Osteoblast (primary cell): Measurements from ENCODE around the gene RUVBL1. TPM values are rescaled to one million over a fixed set of nuclear protein-coding genes. Genes with fewer than 3 reads are reported as not detected.

Experiments
- DNase-seq: peaks from one replicate; pipeline ENCODE4 v3.0.0; 2011; ENCODE audit warnings: low spot score, mixed read lengths; ENCODE audit not compliant: insufficient read length; ENCODE audit errors: missing footprints
- H2AFZ ChIP-seq: 2 replicates; pipeline ENCODE4 v1.6.0; 2011; ENCODE audit warnings: mild to moderate bottlenecking, low read length
- H3K27ac ChIP-seq: 2 replicates; pipeline ENCODE4 v1.5.1; 2011; ENCODE audit warnings: mild to moderate bottlenecking, low read depth, low read length, moderate library complexity
- H3K27me3 ChIP-seq: 2 replicates; pipeline ENCODE4 v1.6.0; 2012; ENCODE audit warnings: mild to moderate bottlenecking, control low read depth, inconsistent platforms, low read length, moderate library complexity; ENCODE audit not compliant: insufficient read depth
- H3K36me3 ChIP-seq: 2 replicates; pipeline ENCODE4 v1.5.1; 2011; ENCODE audit warnings: mild to moderate bottlenecking, low read length, control low read depth, moderate library complexity; ENCODE audit not compliant: insufficient read depth
- H3K4me1 ChIP-seq: 2 replicates; pipeline ENCODE4 v1.5.1; 2011; ENCODE audit warnings: mild to moderate bottlenecking, low read length, control low read depth, moderate library complexity; ENCODE audit not compliant: insufficient read depth
- H3K4me2 ChIP-seq: 2 replicates; pipeline ENCODE4 v1.6.0; 2011; ENCODE audit warnings: mild to moderate bottlenecking, low read length; ENCODE audit not compliant: insufficient read depth
- H3K4me3 ChIP-seq: fragments of 200-600 bp; sonication (generic); 3 replicates; pipeline ENCODE4 v1.5.1; 2012; ENCODE audit warnings: mild to moderate bottlenecking, low read length, inconsistent platforms; ENCODE audit not compliant: insufficient read depth
- H3K79me2 ChIP-seq: 2 replicates; pipeline ENCODE4 v1.6.0; 2012; ENCODE audit warnings: mild to moderate bottlenecking, low read length, control low read depth, inconsistent platforms; ENCODE audit not compliant: insufficient read depth
- H3K9me3 ChIP-seq: 2 replicates; pipeline ENCODE4 v1.5.1; 2011; ENCODE audit warnings: low read depth, low read length, control low read depth
- H4K20me1 ChIP-seq: 2 replicates; pipeline ENCODE4 v1.6.0; 2012; ENCODE audit warnings: mild to moderate bottlenecking, low read length, control low read depth; ENCODE audit not compliant: insufficient read depth
- total RNA-seq: library from RNA; depleted of rRNA; stranded (reverse); fragments of >200 nt; gene quantifications from 2 replicates; pipeline ENCODE4 v1.2.3, GENCODE V29; 2012
- TF ChIP-seq, protein P1 (sequence below): IDR thresholded peaks from 2 replicates; pipeline ENCODE4 v1.5.1; 2011; ENCODE audit warnings: mild to moderate bottlenecking, low read depth, low read length, moderate library complexity; ENCODE audit errors: extremely low read depth

RUVBL1 gene
- total RNA-seq, 1 donor, result 41.6 TPM

DNA sequence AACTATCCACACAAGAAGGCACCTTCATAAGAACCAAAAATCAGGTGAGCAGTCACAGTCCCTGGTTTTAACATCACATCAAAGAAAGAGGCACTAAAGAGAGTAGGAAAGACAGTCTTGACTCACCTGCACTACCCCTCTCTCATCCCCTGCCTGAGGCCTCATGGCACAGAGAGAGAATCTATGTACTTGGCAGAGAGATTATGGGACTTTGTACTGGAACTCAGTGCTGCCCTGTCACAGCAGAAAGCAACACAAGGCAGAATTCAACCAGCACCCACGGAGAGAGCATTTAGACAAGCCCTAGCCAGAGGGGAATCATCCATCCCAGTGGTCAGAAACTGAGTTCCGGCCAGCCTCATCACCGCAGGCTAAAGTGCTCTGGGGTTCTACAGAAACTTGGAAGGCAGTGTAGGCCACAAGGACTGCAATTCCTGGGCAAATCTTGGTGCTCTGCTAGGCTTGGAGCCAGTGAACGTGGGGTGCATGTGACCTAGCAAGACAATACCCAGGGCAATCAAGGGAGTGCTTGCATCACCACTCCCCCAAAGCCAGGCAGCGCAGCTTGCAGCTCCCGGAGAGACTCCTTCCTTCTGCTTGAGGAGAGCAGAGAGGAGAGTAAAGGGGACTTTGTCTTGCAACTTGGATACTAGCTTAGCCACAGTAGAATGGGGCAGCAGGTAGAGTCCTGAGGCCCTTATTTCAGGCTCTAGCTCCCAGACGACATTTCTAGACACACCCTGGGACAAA, 8.5 kb upstream of the RUVBL1 start:
- DNase-seq, result no peak
- Histone ChIP-seq H3K27me3 (peaks cover 12% of the 10 kb centered on the region), H3K9me3 (no peaks in the 10 kb centered on the region), H4K20me1 (no peaks in the 10 kb centered on the region), H3K4me1 (no peaks in the 10 kb centered on the region), H3K79me2 (no peaks in the 10 kb centered on the region), H3K27ac (no peak overlapping the region), H3K4me3 (no peak overlapping the region), H3K36me3 (no peaks in the 10 kb centered on the region), H2AFZ (no peak overlapping the region), H3K4me2 (no peak overlapping the region)
- TF ChIP-seq, protein P1, sequence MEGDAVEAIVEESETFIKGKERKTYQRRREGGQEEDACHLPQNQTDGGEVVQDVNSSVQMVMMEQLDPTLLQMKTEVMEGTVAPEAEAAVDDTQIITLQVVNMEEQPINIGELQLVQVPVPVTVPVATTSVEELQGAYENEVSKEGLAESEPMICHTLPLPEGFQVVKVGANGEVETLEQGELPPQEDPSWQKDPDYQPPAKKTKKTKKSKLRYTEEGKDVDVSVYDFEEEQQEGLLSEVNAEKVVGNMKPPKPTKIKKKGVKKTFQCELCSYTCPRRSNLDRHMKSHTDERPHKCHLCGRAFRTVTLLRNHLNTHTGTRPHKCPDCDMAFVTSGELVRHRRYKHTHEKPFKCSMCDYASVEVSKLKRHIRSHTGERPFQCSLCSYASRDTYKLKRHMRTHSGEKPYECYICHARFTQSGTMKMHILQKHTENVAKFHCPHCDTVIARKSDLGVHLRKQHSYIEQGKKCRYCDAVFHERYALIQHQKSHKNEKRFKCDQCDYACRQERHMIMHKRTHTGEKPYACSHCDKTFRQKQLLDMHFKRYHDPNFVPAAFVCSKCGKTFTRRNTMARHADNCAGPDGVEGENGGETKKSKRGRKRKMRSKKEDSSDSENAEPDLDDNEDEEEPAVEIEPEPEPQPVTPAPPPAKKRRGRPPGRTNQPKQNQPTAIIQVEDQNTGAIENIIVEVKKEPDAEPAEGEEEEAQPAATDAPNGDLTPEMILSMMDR, result no peak

DNA sequence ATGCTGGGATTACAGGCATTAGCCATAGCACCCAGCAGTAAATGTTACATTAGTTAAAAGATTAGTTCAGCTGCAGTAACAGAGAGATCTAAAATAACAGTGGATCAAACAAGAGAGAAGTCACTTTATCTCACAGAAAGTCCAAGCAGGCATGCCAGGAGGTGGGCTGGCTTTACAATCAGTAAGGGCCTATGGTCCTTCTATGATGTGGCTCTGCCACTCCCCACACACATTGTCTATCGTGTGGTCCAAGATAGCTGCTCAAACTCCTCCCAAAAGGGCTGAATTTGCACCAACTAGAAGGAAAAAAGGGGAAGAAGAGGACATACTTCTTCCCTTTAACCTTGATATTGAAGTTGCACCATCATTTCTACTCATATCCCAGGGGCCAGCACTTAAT, 4.6 kb upstream of the RUVBL1 start:
- Histone ChIP-seq H2AFZ (no peak overlapping the region), H4K20me1 (no peaks in the 10 kb centered on the region), H3K4me2 (no peak overlapping the region), H3K27ac (no peak overlapping the region), H3K79me2 (peaks cover 3% of the 10 kb centered on the region), H3K36me3 (no peaks in the 10 kb centered on the region), H3K4me3 (no peak overlapping the region), H3K4me1 (no peaks in the 10 kb centered on the region), H3K9me3 (no peaks in the 10 kb centered on the region), H3K27me3 (no peaks in the 10 kb centered on the region)
- DNase-seq, result no peak
- TF ChIP-seq, protein P1, result no peak

DNA sequence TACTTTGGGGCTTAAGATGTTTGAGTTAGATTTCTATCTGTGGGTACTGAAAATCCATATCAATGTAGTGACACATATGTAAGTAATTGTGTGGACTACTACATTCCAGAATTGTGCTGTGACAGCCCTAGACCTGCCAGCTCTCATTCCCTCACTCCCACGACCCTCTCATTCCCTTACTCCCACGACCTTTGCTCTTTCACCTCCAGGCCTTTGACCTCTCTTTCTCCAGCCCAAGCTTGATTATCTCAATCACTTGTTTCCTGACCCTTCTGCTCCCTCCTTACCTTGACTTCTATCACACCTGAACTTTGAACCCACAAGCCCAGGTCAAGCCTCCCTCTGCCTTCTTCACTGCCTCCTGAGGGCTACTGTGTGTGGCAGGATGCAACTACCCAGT, 3.6 kb upstream of the RUVBL1 start:
- Histone ChIP-seq H3K27ac (no peak overlapping the region), H3K4me1 (peaks cover 6% of the 10 kb centered on the region), H4K20me1 (no peaks in the 10 kb centered on the region), H3K27me3 (no peaks in the 10 kb centered on the region), H3K36me3 (no peaks in the 10 kb centered on the region), H3K9me3 (no peaks in the 10 kb centered on the region), H2AFZ (no peak overlapping the region), H3K4me3 (no peak overlapping the region), H3K79me2 (peaks cover 13% of the 10 kb centered on the region), H3K4me2 (no peak overlapping the region)
- TF ChIP-seq, protein P1, result no peak
- no peak for DNase-seq

DNA sequence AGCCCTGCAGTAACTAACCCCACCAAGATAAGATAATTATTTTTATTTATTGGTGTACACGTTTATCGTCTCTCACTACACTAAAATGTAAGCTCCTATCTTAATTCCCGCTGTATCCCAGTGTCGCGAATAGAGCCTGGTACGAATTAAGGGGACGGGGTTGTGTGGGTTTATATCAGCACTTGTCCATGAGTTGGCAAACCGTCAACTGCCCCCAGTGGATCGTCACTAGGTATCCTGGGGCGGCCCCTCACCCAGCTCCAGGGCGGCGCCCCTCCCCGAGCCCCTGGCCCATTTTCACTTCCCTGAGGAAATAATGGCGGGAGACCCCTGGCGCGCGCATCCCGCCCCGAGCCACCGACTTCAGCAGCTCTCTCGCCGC, 465 bp downstream of the RUVBL1 start:
- TF ChIP-seq, protein P1, result no peak
- H4K20me1 ChIP-seq, result no peaks in the 10 kb centered on the region
- H3K27ac ChIP-seq, result peak overlapping the region; percentile 88
- no peaks in the 10 kb centered on the region for H3K27me3 ChIP-seq
- peaks cover 27% of the 10 kb centered on the region for H3K79me2 ChIP-seq
- DNase-seq, result no peak
- H2AFZ ChIP-seq, result peak overlapping the region; percentile 95
- H3K4me3 ChIP-seq, result peak overlapping the region; percentile 100
- H3K36me3 ChIP-seq, result peaks cover 7% of the 10 kb centered on the region
- peak overlapping the region; percentile 93 for H3K4me2 ChIP-seq
- peaks cover 7% of the 10 kb centered on the region for H3K4me1 ChIP-seq
- no peaks in the 10 kb centered on the region for H3K9me3 ChIP-seq
